GM19324 (cell line): Measurements from ENCODE around the gene MRRF.
"Not testable (repeated sequence)": the region's sequence is repeated elsewhere in the genome, so short reads cannot be mapped to it uniquely, and the experiment has no call there.

ENCODE experiments used
- ATAC-seq: cut with Tn5 transposase; IDR thresholded peaks from one replicate; pipeline ENCODE4 v1.9.1; 2021; ENCODE audit warnings: mild to moderate bottlenecking, moderate library complexity; ENCODE audit not compliant: unreplicated experiment, low FRiP score

Gene MRRF

GRCh38 chr9:122327175-122327574 is 62.5 kb downstream of the MRRF start:
- ATAC-seq, result no peak

- ATAC-seq, result no peak
Observed at GRCh38 chr9:122329597-122329996, 64.9 kb downstream of the MRRF start.

GRCh38 chr9:122330466-122330865 is 65.8 kb downstream of the MRRF start:
- not testable (repeated sequence) for ATAC-seq

GRCh38 chr9:122331523-122331927 is 66.8 kb downstream of the MRRF start:
- no peak for ATAC-seq

GRCh38 chr9:122332083-122332482 is 67.4 kb downstream of the MRRF start:
- ATAC-seq, result no peak

- no peak for ATAC-seq
Observed at GRCh38 chr9:122332644-122333043, 68.0 kb downstream of the MRRF start.

- no peak for ATAC-seq
Observed at GRCh38 chr9:122333169-122333808, 68.6 kb downstream of the MRRF start.

- ATAC-seq, result no peak
Observed at GRCh38 chr9:122334916-122335315, 70.2 kb downstream of the MRRF start.

- ATAC-seq, result no peak
Observed at GRCh38 chr9:122336189-122336588, 71.5 kb downstream of the MRRF start.

GRCh38 chr9:122336866-122337555 is 72.3 kb downstream of the MRRF start:
- ATAC-seq, result no peak

GRCh38 chr9:122337556-122337929 is 72.9 kb downstream of the MRRF start:
- ATAC-seq, result no peak

GRCh38 chr9:122338536-122338935 is 73.9 kb downstream of the MRRF start:
- no peak for ATAC-seq

- ATAC-seq, result no peak
Observed at GRCh38 chr9:122338994-122339393, 74.3 kb downstream of the MRRF start.

GRCh38 chr9:122339579-122339978 is 74.9 kb downstream of the MRRF start:
- ATAC-seq, result no peak

GRCh38 chr9:122340161-122340560 is 75.5 kb downstream of the MRRF start:
- ATAC-seq, result no peak

GRCh38 chr9:122342323-122343050 is 77.8 kb downstream of the MRRF start:
- ATAC-seq, result no peak

GRCh38 chr9:122346478-122347347 is 82.0 kb downstream of the MRRF start:
- no peak for ATAC-seq

GRCh38 chr9:122347348-122348287 is 82.9 kb downstream of the MRRF start:
- no peak for ATAC-seq

GRCh38 chr9:122348288-122348777 is 83.7 kb downstream of the MRRF start:
- ATAC-seq, result no peak
